Measurements from ENCODE around the gene RANBP3.

- TF ChIP-seq CTCF (IDR thresholded peaks at IDR 0.05), result no peak
- no peak for TF ChIP-seq POLR2A (IDR thresholded peaks at IDR 0.05)
Observed at GRCh38 chr19:5916181-5916708, 61.7 kb downstream of the RANBP3 start.

All from adrenal gland (tissue), 5 donors.